Thyroid gland (tissue), 4 donors: ENCODE measurements around the gene CD48.

Experiments used
- CTCF ChIP-seq, 6 experiments: fragments of 200-600 bp in 3 of 6; fragments of 450-650 bp in 3 of 6; sonication (generic) in 3 of 6; IDR thresholded peaks; one replicate each; pipeline ENCODE4 v1.5.1; 2016 to 2019; ENCODE audit warnings: antibody characterized with exemption in 6 of 6, mild to moderate bottlenecking in 2 of 6, inconsistent platforms in 1 of 6, moderate library complexity in 1 of 6
- POLR2A ChIP-seq, 2 donors: fragments of 450-650 bp; IDR thresholded peaks; one replicate each; pipeline ENCODE4 v1.6.1; 2017; ENCODE audit warnings: antibody characterized with exemption in 2 of 2, mild to moderate bottlenecking in 2 of 2, moderate library complexity in 1 of 2

DNA sequence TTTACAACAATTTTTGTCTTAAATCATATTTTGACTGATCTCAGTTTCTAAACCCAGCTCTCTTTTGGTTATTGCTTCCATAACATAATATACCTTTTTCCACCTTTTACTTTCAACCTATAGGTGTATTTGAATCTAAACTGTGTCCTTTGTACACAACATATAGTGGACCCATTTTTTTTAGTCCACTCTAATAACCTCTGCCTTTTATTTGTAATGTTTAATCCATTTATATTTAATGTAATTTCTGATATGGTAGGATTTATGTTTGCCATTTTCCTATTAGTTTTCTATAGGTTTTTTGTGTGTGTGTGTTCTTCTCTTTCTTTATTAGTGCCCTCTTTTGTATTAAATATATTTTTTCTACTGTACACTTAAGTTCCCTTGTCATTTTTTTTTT, 42.3 kb downstream of the CD48 start:
- TF ChIP-seq CTCF (IDR thresholded peaks at IDR 0.05) (no peak), POLR2A (IDR thresholded peaks at IDR 0.05) (no peak)
